Lower leg skin (tissue), 4 donors: ENCODE results near the gene DDRGK1. TPM values are rescaled to one million over a fixed set of nuclear protein-coding genes. Genes with fewer than 3 reads are reported as not detected.
A peak's percentile ranks its signal among the peaks of the same experiment; 100 is the strongest.

Experiments used
- DNase-seq, 2 donors: peaks; one replicate each; pipeline ENCODE4 v3.0.0-alpha.2; 2019; ENCODE audit warnings: low spot score in 2 of 2
- H3K4me3 ChIP-seq: fragments of 200-600 bp; sonication (generic); 2 replicates; pipeline ENCODE4 v1.5.1; 2017; ENCODE audit warnings: mild to moderate bottlenecking, low read depth; ENCODE audit not compliant: poor library complexity, severe bottlenecking
- POLR2A ChIP-seq, 2 donors: fragments of 450-650 bp; IDR thresholded peaks; one replicate each; pipeline ENCODE4 v1.6.1; 2016 to 2017; ENCODE audit warnings: antibody characterized with exemption in 2 of 2, mild to moderate bottlenecking in 1 of 2, moderate library complexity in 1 of 2
- WGBS, 2 donors: methylation state at CpG; one replicate each; pipeline ENCODE4 v1.1.5; 2018; 5-methylcytosine and 5-hydroxymethylcytosine counted together
- intact Hi-C: fragments of 100-400 bp; cut with DNase I; formaldehyde crosslinking; loops from one replicate; pipeline ENCODE4 v1.15.0; 2023; ENCODE audit warnings: low total_unique reads
- total RNA-seq, 4 donors: library from RNA; depleted of rRNA; stranded (reverse); fragments of >200 nt; gene quantifications; one replicate each; pipeline ENCODE4 v1.1.0, GENCODE V29; 2016
- TF ChIP-seq, protein P1 (sequence below), 3 donors: fragments of 450-650 bp; IDR thresholded peaks; one replicate each; pipeline ENCODE4 v1.5.1; 2016; ENCODE audit warnings: antibody characterized with exemption in 3 of 3, mild to moderate bottlenecking in 3 of 3, moderate library complexity in 2 of 3

DDRGK1 gene
- total RNA-seq, 4 donors from 2014 or later, result 53.6 to 109 (median 89.0) TPM

DNA sequence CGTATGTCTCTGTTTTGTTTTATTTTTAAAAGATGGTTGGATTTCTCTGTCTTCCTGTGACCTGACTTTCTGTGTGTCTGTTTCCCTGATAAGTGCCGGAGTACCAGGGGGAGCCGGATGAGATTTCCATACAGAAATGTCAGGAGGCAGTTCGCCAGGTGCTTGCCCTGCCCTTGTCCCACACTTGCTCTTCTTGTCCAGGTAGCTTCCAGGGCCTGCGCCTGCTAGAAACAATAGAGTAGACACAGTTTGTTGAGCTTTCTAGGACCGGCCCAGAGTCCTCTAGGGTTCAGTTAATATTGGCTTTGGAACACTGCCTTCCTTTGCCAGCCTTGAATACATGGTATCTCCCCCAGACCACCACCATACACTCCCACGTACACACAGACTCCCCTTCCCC, 8.7 kb upstream of the DDRGK1 start:
- WGBS, 2 donors, result 93 to 94% methylated on average over 7 of the region's 7 CpGs
- intact Hi-C loops, result no loop called here

DNA sequence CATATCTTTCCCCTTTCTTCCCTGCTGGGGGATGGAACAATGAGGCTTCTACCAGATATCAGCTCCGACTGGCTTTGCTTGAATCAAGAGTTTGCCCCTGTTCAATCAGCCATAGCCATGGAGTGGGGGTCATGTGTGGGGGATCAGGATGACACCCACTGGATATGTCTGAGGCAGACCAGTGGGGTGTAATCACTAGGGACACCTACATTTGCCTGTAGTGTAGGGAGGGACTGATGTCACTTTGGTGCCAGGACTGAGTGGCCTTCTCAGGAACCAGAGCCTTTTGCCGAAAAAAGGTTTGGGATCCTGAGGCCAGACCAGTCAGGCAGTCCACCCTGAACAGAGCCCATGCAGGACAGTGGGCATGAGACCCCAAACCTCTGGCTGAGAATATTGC, 5.9 kb upstream of the DDRGK1 start:
- DNase-seq, result no peak
- WGBS, 2 donors, result 76 to 79% methylated on average over 2 of the region's 2 CpGs
- no peak overlapping the region for H3K4me3 ChIP-seq
- TF ChIP-seq POLR2A (IDR thresholded peaks at IDR 0.05), result no peak
- TF ChIP-seq, protein P1, sequence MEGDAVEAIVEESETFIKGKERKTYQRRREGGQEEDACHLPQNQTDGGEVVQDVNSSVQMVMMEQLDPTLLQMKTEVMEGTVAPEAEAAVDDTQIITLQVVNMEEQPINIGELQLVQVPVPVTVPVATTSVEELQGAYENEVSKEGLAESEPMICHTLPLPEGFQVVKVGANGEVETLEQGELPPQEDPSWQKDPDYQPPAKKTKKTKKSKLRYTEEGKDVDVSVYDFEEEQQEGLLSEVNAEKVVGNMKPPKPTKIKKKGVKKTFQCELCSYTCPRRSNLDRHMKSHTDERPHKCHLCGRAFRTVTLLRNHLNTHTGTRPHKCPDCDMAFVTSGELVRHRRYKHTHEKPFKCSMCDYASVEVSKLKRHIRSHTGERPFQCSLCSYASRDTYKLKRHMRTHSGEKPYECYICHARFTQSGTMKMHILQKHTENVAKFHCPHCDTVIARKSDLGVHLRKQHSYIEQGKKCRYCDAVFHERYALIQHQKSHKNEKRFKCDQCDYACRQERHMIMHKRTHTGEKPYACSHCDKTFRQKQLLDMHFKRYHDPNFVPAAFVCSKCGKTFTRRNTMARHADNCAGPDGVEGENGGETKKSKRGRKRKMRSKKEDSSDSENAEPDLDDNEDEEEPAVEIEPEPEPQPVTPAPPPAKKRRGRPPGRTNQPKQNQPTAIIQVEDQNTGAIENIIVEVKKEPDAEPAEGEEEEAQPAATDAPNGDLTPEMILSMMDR (IDR thresholded peaks at IDR 0.05), result no peak
- intact Hi-C loops, result no loop called here

More for the DNA sequence above, 8.7 kb upstream of the DDRGK1 start:
- TF ChIP-seq, protein P1 (IDR thresholded peaks at IDR 0.05), result no peak
- TF ChIP-seq POLR2A (IDR thresholded peaks at IDR 0.05), result no peak
- no peak for DNase-seq
- H3K4me3 ChIP-seq, result no peak overlapping the region

DNA sequence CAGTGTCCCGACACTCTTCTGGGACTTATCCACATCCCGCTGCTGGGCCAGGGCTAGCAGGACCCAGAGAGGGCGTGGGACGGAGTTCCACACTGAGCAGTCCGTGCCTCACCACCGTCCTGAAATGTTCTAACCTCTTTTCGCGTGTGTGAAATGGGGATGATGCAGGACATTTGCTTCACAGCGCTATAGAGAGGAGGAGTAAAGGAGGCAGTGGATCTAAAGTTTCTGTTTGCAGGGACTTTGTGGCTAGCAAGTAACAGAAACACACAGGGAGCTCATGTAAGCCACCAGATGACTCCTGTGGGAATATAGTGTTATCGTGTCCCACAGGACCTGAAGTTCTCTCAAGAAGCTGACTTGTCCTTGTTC, 5.5 kb upstream of the DDRGK1 start:
- TF ChIP-seq POLR2A (IDR thresholded peaks at IDR 0.05), result no peak
- TF ChIP-seq, protein P1 (IDR thresholded peaks at IDR 0.05), result no peak
- peak overlapping the region; percentile 68 for H3K4me3 ChIP-seq
- 0 to 1% methylated on average over 10 of the region's 10 CpGs for WGBS, 2 donors
- intact Hi-C loops, result no loop called here
- no peak for DNase-seq

DNA sequence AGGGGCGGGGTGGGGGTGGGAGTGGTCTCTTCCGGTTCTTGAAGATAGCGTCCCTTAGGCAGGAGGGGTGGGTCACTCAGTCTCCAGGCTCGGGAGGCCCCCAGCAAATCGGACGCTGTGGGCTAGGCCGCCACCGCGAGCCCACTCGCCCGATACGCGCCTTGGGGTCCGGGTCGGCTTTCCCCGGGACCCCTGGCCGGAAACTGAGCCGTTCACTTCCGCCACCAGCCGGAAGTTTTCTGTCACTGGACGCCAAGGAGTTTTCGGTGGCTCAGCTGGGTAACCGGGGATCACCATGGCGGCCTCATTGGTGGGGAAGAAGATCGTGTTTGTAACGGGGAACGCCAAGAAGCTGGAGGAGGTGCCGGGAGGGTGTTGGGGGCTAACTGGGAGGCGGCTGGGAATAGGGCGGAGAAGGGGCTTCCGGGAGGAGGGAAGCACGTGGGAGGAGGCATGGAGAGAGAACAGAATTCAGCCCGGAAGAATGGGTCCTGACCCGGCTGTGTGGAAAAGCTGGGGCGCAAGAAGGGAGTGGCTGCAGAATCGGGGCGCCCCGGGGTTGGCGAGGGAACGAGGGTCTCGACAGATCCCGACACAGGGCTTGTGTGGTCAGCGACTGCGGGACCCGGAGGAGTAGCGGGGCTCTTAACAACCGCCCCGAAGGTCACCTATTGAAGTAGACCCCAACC, 4.9 kb upstream of the DDRGK1 start, which contains the start of gene ITPA:
ITPA (plus strand) TSS at position 242 of the 689 bp plus-strand sequence; CDS start at position 296, 54 bp downstream.
- peak; percentile 30 to 92 for DNase-seq
- TF ChIP-seq POLR2A (IDR thresholded peaks at IDR 0.05), result no peak
- TF ChIP-seq, protein P1 (IDR thresholded peaks at IDR 0.05), result no peak
- whole genome bisulfite sequencing, 2 donors, result 0 to 1% methylated on average over 31 to 34 of the region's 48 CpGs
- intact Hi-C loops, result no loop called here
- H3K4me3 ChIP-seq, result peak within 1 kb of the TSS; percentile 68

DNA sequence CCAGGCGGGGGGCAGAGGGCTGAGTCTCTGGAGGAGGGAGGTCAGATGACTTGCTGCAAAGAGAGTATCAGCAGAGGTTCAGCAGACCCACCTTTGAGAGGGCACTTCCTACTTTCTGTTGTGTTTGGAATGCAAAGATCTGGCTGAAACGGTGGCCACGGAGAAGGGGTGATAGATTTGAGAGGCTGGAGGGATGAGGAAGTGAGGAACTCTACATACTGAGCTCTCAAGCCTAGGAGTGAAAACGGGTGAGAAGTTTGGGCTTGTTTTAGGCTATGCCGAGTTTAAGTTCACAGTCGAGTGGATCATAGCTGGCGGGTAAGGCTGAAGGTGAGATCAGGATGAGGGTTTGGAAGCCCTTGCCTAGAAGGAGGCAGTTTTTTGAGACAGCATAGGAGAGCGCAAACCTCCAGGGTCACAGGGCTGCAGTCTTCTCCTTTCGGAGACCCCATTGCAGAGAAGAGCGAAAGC, 4.3 kb upstream of the DDRGK1 start:
- intact Hi-C loops, result no loop called here
- peak overlapping the region; percentile 68 for H3K4me3 ChIP-seq
- no peak for DNase-seq
- 7 to 8% methylated on average over 8 to 10 of the region's 10 CpGs for WGBS, 2 donors
- TF ChIP-seq, protein P1 (IDR thresholded peaks at IDR 0.05), result no peak
- no peak for TF ChIP-seq POLR2A (IDR thresholded peaks at IDR 0.05)
